ENCODE results near the gene PIGQ.

The PIGQ gene

GRCh38 chr16:592518-593306, 22.9 kb downstream of the PIGQ start:
- no peaks in the 10 kb centered on the region for H4K20me1 ChIP-seq (ENCODE audit: low read depth, low read length)
- H3K9ac ChIP-seq (ENCODE audit: low read length): no peak overlapping the region
- H2AFZ ChIP-seq (ENCODE audit: low read depth, low read length, severe bottlenecking): no peak overlapping the region
- no peaks in the 10 kb centered on the region for H3K27me3 ChIP-seq (ENCODE audit: low read length)
- TF ChIP-seq EZH2phosphoT487 (conservative IDR thresholded peaks at IDR 0.05; ENCODE audit: low read length): no peak
- TF ChIP-seq CTCF (IDR thresholded peaks at IDR 0.05; ENCODE audit: insufficient read depth, low read length, poor library complexity, severe bottlenecking): no peak
- H3K36me3 ChIP-seq (ENCODE audit: low read length): no peaks in the 10 kb centered on the region
- no peaks in the 10 kb centered on the region for H3F3A ChIP-seq (ENCODE audit: insufficient read depth)
- peaks cover 13% of the 10 kb centered on the region; the same call in 1 of the 2 replicates for H3K79me2 ChIP-seq (ENCODE audit: insufficient read depth, low read length)
- no peaks in the 10 kb centered on the region for H3K9me2 ChIP-seq (replicated peaks; ENCODE audit: insufficient read depth, low read length)
- no peak overlapping the region for H3K4me2 ChIP-seq (ENCODE audit: low read depth, low read length, poor library complexity, severe bottlenecking)
- no peak overlapping the region for H3K4me3 ChIP-seq (ENCODE audit: insufficient read depth, low read length, poor library complexity, severe bottlenecking)
- H3K9me3 ChIP-seq (ENCODE audit: insufficient read depth, low read length): no peaks in the 10 kb centered on the region
- no peak overlapping the region for H3K27ac ChIP-seq (ENCODE audit: low read depth, low read length)

- Histone ChIP-seq H3K9me3 (ENCODE audit: insufficient read depth, low read length) (no peaks in the 10 kb centered on the region), H3F3A (ENCODE audit: insufficient read depth) (no peaks in the 10 kb centered on the region), H3K4me2 (ENCODE audit: low read depth, low read length, poor library complexity, severe bottlenecking) (no peak overlapping the region), H3K27me3 (ENCODE audit: low read length) (no peaks in the 10 kb centered on the region), H3K27ac (ENCODE audit: low read depth, low read length) (no peak overlapping the region), H3K36me3 (ENCODE audit: low read length) (no peaks in the 10 kb centered on the region), H3K9me2 (replicated peaks; ENCODE audit: insufficient read depth, low read length) (no peaks in the 10 kb centered on the region), H2AFZ (ENCODE audit: low read depth, low read length, severe bottlenecking) (no peak overlapping the region), H3K9ac (ENCODE audit: low read length) (no peak overlapping the region), H3K79me2 (ENCODE audit: insufficient read depth, low read length) (peaks cover 13% of the 10 kb centered on the region; the same call in 1 of the 2 replicates), H4K20me1 (ENCODE audit: low read depth, low read length) (no peaks in the 10 kb centered on the region), H3K4me3 (ENCODE audit: insufficient read depth, low read length, poor library complexity, severe bottlenecking) (no peak overlapping the region)
- TF ChIP-seq EZH2phosphoT487 (conservative IDR thresholded peaks at IDR 0.05; ENCODE audit: low read length) (no peak), CTCF (IDR thresholded peaks at IDR 0.05; ENCODE audit: insufficient read depth, low read length, poor library complexity, severe bottlenecking) (no peak)
Observed at GRCh38 chr16:593406-593805, 23.6 kb downstream of the PIGQ start.

- Histone ChIP-seq H3K79me2 (ENCODE audit: insufficient read depth, low read length) (peaks cover 13% of the 10 kb centered on the region; the same call in 1 of the 2 replicates), H3K27me3 (ENCODE audit: low read length) (no peaks in the 10 kb centered on the region), H3K9me2 (replicated peaks; ENCODE audit: insufficient read depth, low read length) (no peaks in the 10 kb centered on the region), H3K4me3 (ENCODE audit: insufficient read depth, low read length, poor library complexity, severe bottlenecking) (no peak overlapping the region), H4K20me1 (ENCODE audit: low read depth, low read length) (no peaks in the 10 kb centered on the region), H3K36me3 (ENCODE audit: low read length) (no peaks in the 10 kb centered on the region), H3F3A (ENCODE audit: insufficient read depth) (no peaks in the 10 kb centered on the region), H3K9me3 (ENCODE audit: insufficient read depth, low read length) (no peaks in the 10 kb centered on the region), H3K4me2 (ENCODE audit: low read depth, low read length, poor library complexity, severe bottlenecking) (no peak overlapping the region), H3K9ac (ENCODE audit: low read length) (no peak overlapping the region), H2AFZ (ENCODE audit: low read depth, low read length, severe bottlenecking) (no peak overlapping the region), H3K27ac (ENCODE audit: low read depth, low read length) (no peak overlapping the region)
- no peak for TF ChIP-seq EZH2phosphoT487 (conservative IDR thresholded peaks at IDR 0.05; ENCODE audit: low read length)
- no peak for TF ChIP-seq CTCF (IDR thresholded peaks at IDR 0.05; ENCODE audit: insufficient read depth, low read length, poor library complexity, severe bottlenecking)
Observed at GRCh38 chr16:593807-594206, 24.0 kb downstream of the PIGQ start.
